Suprapubic skin (tissue), 4 donors: Measurements from ENCODE around the gene MYCT1.

Experiments
- CTCF ChIP-seq, 2 donors: fragments of 200-600 bp in 1 of 2; fragments of 450-650 bp in 1 of 2; sonication (generic) in 1 of 2; IDR thresholded peaks; one replicate each; pipeline ENCODE4 v1.5.1; 2016 to 2019; ENCODE audit warnings: antibody characterized with exemption in 2 of 2, mild to moderate bottlenecking in 1 of 2, moderate library complexity in 1 of 2
- EP300 ChIP-seq: sonication (generic); formaldehyde crosslinking; IDR thresholded peaks from one replicate; pipeline ENCODE4 v1.6.1; 2017; ENCODE audit warnings: antibody characterized with exemption
- POLR2A ChIP-seq, 2 donors: fragments of 450-650 bp; IDR thresholded peaks; one replicate each; pipeline ENCODE4 v1.6.1; 2017; ENCODE audit warnings: antibody characterized with exemption in 2 of 2, mild to moderate bottlenecking in 2 of 2, moderate library complexity in 2 of 2
- POLR2AphosphoS5 ChIP-seq, 3 donors: sonication (generic); formaldehyde crosslinking; IDR thresholded peaks; one replicate each; pipeline ENCODE4 v1.6.1; 2017; ENCODE audit warnings: antibody characterized with exemption in 3 of 3

DNA sequence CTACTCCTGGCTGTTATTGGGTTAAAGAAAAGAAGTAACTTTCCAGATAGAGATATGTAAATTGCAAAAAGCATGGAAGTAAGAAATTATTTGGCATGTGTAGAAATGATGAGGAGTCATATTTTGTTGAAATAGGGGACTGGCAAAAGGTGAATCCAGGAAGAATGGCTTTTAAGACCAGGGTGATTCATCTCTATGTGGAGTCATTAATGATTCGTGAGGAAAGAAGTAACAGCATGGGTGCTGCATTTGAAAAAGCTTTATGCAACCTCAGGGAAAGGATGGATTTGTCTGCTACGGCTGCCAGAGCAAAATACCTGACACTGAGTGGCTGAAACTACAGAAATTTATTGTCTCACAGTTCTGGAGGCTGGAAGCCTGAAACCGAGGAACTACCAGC lies 45.7 kb upstream of the MYCT1 start:
- TF ChIP-seq POLR2A (IDR thresholded peaks at IDR 0.05) (no peak), CTCF (IDR thresholded peaks at IDR 0.05) (no peak), POLR2AphosphoS5 (IDR thresholded peaks at IDR 0.05) (no peak), EP300 (no peak)
